Natural killer cell treated with Interleukin-12 subunit alpha and Interleukin-12 subunit beta and Interleukin-15 and Interleukin-18, amount 100 ng/mL, for 72 hours (primary cell): Measurements from ENCODE around the gene JAKMIP3. TPM values are rescaled to one million over a fixed set of nuclear protein-coding genes. Genes with fewer than 3 reads are reported as not detected.
A peak's percentile ranks its signal among the peaks of the same experiment; 100 is the strongest.

Experiments used
- ATAC-seq, 2 donors: fragments of 150-1000 bp; cut with Tn5 transposase in 1 of 2; sonication (Bioruptor Pico), chemical (Tn5 transposase) in 1 of 2; 2 replicates each; pipeline ENCODE4 v1.10.0; 2021
- DNase-seq: peaks from one replicate; pipeline ENCODE4 v3.0.0; 2022; ENCODE audit warnings: low spot score
- H3K27ac Mint-ChIP-seq, 2 donors: 1 replicate in 1 of 2; 2 replicates in 1 of 2; pipeline ENCODE4 v1.8.0; 2022; ENCODE audit warnings: mixed read lengths in 2 of 2, mild to moderate bottlenecking in 1 of 2, moderate library complexity in 1 of 2
- H3K27me3 Mint-ChIP-seq, 2 donors: 1 replicate in 1 of 2; 2 replicates in 1 of 2; pipeline ENCODE4 v1.8.0; 2022; ENCODE audit warnings: mixed read lengths in 2 of 2
- H3K36me3 Mint-ChIP-seq: one replicate; pipeline ENCODE4 v1.8.0; 2022; ENCODE audit warnings: mixed read lengths
- H3K4me1 Mint-ChIP-seq, 2 donors: 1 replicate in 1 of 2; 2 replicates in 1 of 2; pipeline ENCODE4 v1.8.0; 2022; ENCODE audit warnings: low read depth in 2 of 2, mixed read lengths in 2 of 2, mild to moderate bottlenecking in 1 of 2
- H3K4me3 Mint-ChIP-seq: one replicate; pipeline ENCODE4 v1.8.0; 2022; ENCODE audit warnings: mixed read lengths
- H3K9me3 Mint-ChIP-seq: 2 replicates; pipeline ENCODE4 v1.8.0; 2022; ENCODE audit warnings: mixed read lengths
- total RNA-seq, 2 donors: library from RNA; stranded (reverse); gene quantifications; one replicate each; pipeline ENCODE4 v1.2.3, GENCODE V29; 2022

Gene JAKMIP3
- total RNA-seq, 2 donors from 2014 or later, result 0.05 TPM; not detected in 1

DNA sequence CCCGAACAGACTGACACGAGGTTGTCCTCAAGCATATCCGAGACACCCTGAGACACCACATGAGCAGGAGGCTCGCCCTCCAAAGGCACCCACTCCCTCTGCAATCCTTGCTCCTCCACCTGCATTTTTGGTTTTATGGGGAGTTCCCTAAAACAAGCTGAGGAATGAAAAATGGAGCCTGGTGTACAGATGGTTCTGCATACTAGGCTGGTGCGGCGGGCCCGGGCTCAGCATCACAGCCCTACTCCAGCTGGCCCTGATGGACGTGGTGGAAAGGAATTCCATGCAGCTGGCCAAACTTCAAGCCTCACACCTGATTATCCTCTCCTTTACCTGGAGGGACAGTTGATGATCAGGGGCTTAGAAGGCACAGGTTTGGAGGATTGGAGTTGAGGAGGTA lies 30.3 kb upstream of the JAKMIP3 start:
- Mint-ChIP-seq H3K36me3 (no peaks in the 10 kb centered on the region), H3K4me3 (no peak overlapping the region), H3K27me3 (peaks cover 36 to 50% of the 10 kb centered on the region in 2 donors), H3K9me3 (no peaks in the 10 kb centered on the region), H3K27ac (no peak overlapping the region), H3K4me1 (no peaks in the 10 kb centered on the region)
- DNase-seq (no peak), ATAC-seq (no peak)

DNA sequence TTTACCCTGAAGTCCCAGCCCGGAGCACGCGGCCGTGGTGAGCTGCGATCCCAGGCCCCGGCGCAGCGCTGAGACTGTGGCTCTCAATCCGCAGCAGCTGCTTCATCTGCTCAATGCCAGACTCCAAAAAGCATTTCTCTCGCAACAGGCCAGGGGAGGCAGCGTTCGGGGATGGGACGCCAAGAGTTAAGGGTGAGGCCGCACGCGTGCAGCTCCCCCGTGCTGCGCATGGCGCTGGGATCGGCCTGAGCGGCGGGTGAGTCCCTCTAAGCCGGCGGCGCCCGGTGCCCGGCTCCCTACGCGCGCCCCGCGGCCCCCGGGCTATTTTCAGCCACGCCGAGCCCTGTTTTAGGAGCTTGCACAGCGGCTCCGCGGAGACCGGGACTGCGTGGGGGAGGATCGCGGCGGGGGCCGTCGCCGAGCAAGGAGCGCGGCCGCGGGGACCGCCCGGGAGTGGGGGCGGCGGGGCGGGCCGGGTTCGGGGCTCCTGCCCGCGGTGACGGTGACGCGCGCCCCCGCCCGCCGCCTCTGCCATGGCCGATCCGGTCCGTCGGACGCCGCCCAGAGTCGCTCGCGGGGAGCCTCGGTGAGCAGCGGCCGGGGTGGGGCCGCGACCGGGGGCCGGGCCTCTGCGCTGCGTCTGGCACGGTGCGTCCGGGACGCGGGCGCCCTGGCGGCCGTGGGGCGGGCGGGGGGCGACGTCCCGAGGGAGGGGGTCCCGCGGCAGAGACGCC lies 29.4 kb upstream of the JAKMIP3 start:
- no peaks in the 10 kb centered on the region for H3K4me1 Mint-ChIP-seq
- no peaks in the 10 kb centered on the region for H3K36me3 Mint-ChIP-seq
- H3K4me3 Mint-ChIP-seq, result no peak overlapping the region
- no peak overlapping the region for H3K27ac Mint-ChIP-seq
- ATAC-seq, result no peak
- no peak for DNase-seq
- no peaks in the 10 kb centered on the region for H3K9me3 Mint-ChIP-seq
- peaks cover 30 to 49% of the 10 kb centered on the region in 2 donors for H3K27me3 Mint-ChIP-seq

DNA sequence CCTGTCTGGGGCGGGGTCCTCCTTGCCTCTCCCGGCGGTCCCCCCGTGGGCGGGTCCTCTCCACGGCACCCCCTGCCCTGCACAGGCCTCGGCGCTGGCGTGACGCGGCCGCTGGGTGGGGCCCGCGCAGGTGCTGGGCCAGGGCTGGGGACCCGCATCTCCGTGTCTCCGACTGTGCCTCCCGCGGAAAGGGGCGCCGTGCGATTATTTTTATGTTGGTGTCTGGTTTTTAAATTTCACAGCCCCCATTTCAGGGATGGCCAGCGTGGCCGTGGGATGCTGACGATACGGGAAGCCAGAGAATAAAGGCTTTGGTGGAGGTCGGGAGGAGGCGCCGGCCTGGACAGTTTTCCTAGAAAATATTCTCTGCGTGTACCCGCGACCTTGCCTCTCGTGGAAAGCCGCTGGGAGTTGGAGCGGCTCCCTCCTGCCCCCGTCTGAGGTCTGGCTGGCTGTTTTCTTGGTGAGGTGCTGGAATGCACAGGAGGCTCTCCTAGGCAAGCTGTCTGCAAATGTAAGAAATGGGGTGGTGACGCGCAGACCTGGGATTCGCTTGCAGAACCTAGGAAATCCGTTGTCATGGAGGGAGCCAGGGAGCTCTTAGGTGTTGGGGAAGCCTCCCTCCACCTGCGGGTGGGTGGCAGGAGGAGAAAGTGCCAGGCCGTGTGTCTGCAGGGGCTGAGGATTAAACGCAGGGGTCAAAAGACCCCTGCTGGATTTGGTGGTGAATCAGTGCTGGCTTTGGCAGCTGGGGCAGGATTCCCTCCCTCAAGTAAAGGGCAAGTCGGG lies 28.7 kb upstream of the JAKMIP3 start:
- Mint-ChIP-seq H3K4me3 (no peak overlapping the region), H3K27ac (no peak overlapping the region), H3K9me3 (no peaks in the 10 kb centered on the region), H3K27me3 (peaks cover 35 to 46% of the 10 kb centered on the region in 2 donors), H3K36me3 (no peaks in the 10 kb centered on the region), H3K4me1 (no peaks in the 10 kb centered on the region)
- ATAC-seq, result no peak
- no peak for DNase-seq

GRCh38 chr10:132037676-132037975 lies 28.1 kb upstream of the JAKMIP3 start:
- H3K4me3 Mint-ChIP-seq, result no peak overlapping the region
- H3K27me3 Mint-ChIP-seq, result peaks cover 40 to 51% of the 10 kb centered on the region in 2 donors
- DNase-seq (no peak), ATAC-seq (no peak)
- no peaks in the 10 kb centered on the region for H3K9me3 Mint-ChIP-seq
- H3K36me3 Mint-ChIP-seq, result no peaks in the 10 kb centered on the region
- H3K27ac Mint-ChIP-seq, result no peak overlapping the region
- no peaks in the 10 kb centered on the region for H3K4me1 Mint-ChIP-seq

DNA sequence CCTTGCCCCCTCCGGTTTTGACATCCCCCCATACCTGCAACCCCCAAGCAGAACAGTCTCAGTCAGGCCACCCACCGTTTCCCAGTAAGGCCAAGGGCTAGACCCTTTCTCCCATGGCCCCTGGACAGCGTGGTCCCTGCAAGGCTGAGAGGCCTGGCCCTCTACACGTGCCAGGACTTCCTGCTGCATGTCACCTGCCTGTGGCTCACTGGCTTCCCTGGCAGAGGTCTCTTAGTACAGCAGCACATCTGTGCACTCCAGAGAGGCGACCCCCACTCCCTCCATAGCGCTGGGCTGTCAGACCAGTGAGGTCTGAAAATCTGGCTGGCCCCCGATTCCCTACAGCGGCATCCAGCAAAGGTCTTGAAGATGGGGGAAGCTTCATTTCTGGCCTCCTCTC lies 26.4 kb upstream of the JAKMIP3 start:
- peaks cover 39 to 45% of the 10 kb centered on the region in 2 donors for H3K27me3 Mint-ChIP-seq
- no peak overlapping the region for H3K4me3 Mint-ChIP-seq
- no peaks in the 10 kb centered on the region for H3K36me3 Mint-ChIP-seq
- DNase-seq (no peak), ATAC-seq (peak in 1 of 2 donors; percentile 7)
- no peak overlapping the region for H3K27ac Mint-ChIP-seq
- no peaks in the 10 kb centered on the region for H3K4me1 Mint-ChIP-seq
- H3K9me3 Mint-ChIP-seq, result no peaks in the 10 kb centered on the region

DNA sequence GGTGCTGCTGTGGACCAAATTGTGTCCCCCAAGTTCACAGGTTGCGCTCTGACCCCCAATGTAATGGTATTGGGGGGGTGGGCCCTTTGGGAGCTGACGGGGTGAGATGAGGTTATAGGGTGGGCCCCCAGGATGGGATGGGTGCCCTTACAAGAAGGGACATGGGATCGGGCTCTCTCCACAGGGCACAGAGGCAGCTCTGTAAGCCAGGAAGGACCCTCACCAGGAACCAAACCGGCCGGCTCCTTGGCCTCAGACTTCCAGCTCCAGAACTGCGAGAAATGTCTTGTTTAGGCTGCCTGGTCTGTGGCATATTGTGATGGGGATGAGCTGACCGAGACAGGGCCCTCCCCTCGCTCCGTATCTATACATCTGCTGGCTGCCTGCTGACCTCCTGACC lies 25.7 kb upstream of the JAKMIP3 start:
- DNase-seq (no peak), ATAC-seq (no peak)
- H3K9me3 Mint-ChIP-seq, result no peaks in the 10 kb centered on the region
- H3K27ac Mint-ChIP-seq, result no peak overlapping the region
- no peak overlapping the region for H3K4me3 Mint-ChIP-seq
- no peaks in the 10 kb centered on the region for H3K4me1 Mint-ChIP-seq
- H3K27me3 Mint-ChIP-seq, result peaks cover 35 to 39% of the 10 kb centered on the region in 2 donors
- H3K36me3 Mint-ChIP-seq, result no peaks in the 10 kb centered on the region

GRCh38 chr10:132041340-132041739 lies 24.4 kb upstream of the JAKMIP3 start:
- no peaks in the 10 kb centered on the region for H3K9me3 Mint-ChIP-seq
- H3K27ac Mint-ChIP-seq, result no peak overlapping the region
- DNase-seq, result no peak
- peaks cover 31 to 34% of the 10 kb centered on the region in 2 donors for H3K27me3 Mint-ChIP-seq
- ATAC-seq, result no peak
- H3K4me3 Mint-ChIP-seq, result no peak overlapping the region
- no peaks in the 10 kb centered on the region for H3K4me1 Mint-ChIP-seq
- H3K36me3 Mint-ChIP-seq, result no peaks in the 10 kb centered on the region

GRCh38 chr10:132043861-132044695 lies 21.7 kb upstream of the JAKMIP3 start:
- H3K4me3 Mint-ChIP-seq, result no peak overlapping the region
- H3K27ac Mint-ChIP-seq, result no peak overlapping the region
- peaks cover 18 to 19% of the 10 kb centered on the region in 2 donors for H3K27me3 Mint-ChIP-seq
- no peaks in the 10 kb centered on the region for H3K4me1 Mint-ChIP-seq
- no peaks in the 10 kb centered on the region for H3K9me3 Mint-ChIP-seq
- ATAC-seq (no peak), DNase-seq (no peak)
- no peaks in the 10 kb centered on the region for H3K36me3 Mint-ChIP-seq

DNA sequence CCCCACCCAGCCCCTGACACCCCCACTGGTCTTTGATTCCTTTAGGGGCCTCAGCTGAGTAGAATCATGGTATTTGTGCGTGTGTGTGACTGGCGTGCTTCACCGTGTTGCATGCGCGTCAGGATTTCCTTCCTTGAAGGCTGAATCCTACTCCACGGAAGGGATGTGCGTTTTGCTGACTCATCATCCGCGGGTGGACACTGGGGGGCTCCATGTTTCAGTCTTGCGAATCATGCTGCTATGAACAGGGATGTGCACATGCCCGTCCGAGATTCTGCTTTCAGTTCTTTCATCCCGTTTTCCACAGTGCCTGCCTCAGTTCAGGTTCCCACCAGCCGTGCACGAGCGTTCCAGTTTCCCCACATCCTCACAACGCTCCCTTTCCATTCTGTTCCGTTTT lies 20.9 kb upstream of the JAKMIP3 start:
- Mint-ChIP-seq H3K9me3 (no peaks in the 10 kb centered on the region), H3K27ac (no peak overlapping the region), H3K36me3 (no peaks in the 10 kb centered on the region), H3K4me3 (no peak overlapping the region), H3K4me1 (no peaks in the 10 kb centered on the region), H3K27me3 (peaks cover 13 to 19% of the 10 kb centered on the region in 2 donors)
- DNase-seq (no peak), ATAC-seq (no peak)

- H3K27ac Mint-ChIP-seq, result no peak overlapping the region
- ATAC-seq (no peak), DNase-seq (no peak)
- no peak overlapping the region for H3K4me3 Mint-ChIP-seq
- no peaks in the 10 kb centered on the region for H3K4me1 Mint-ChIP-seq
- no peaks in the 10 kb centered on the region for H3K36me3 Mint-ChIP-seq
- peaks cover 16 to 19% of the 10 kb centered on the region in 2 donors for H3K27me3 Mint-ChIP-seq
- H3K9me3 Mint-ChIP-seq, result no peaks in the 10 kb centered on the region
Observed at GRCh38 chr10:132045324-132045723, 20.4 kb upstream of the JAKMIP3 start.

DNA sequence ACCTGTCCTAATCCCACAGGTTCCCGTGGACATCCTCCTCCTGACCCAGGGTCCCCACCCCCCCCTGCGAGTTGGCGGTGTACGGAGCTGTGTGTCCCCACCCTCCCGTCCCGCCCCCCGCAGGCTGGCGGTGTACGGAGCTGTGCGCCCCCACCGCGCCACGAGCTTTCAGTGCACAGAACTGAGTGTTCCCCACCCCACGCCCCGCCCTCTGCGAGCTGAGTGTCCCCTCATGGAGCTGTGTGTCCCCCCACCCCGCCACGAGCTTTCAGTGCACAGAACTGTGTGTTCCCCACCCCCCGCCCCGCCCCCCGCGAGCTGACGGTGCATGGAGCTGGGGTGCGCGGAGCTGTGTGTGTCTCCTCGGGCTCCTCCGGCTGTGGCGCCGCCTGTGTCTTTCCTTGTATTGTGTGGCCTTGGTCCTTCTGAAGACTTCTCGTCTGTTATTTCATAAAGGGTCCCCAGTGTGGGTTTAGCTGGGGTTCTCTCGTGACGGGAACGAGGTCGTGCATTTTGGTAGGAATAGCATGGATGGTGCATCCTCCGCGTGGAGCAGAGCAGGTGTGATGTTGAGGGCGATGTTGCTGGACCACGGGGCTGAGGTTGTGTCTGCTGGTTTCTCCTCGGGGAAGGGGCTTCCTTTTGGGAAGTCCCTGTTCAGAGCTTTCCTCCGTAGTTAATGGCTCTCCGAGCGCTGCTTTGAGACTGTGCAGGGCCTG lies 18.0 kb upstream of the JAKMIP3 start:
- Mint-ChIP-seq H3K4me3 (no peak overlapping the region), H3K27ac (no peak overlapping the region), H3K36me3 (peaks cover 7% of the 10 kb centered on the region), H3K27me3 (peaks cover 9 to 15% of the 10 kb centered on the region in 2 donors), H3K4me1 (no peaks in the 10 kb centered on the region), H3K9me3 (peaks cover 5% of the 10 kb centered on the region)
- DNase-seq, result no peak
- ATAC-seq, result peak; percentile 27 to 57

- Mint-ChIP-seq H3K9me3 (peaks cover 5% of the 10 kb centered on the region), H3K4me1 (no peaks in the 10 kb centered on the region), H3K4me3 (no peak overlapping the region), H3K36me3 (peaks cover 11% of the 10 kb centered on the region), H3K27me3 (peaks cover 9 to 15% of the 10 kb centered on the region in 2 donors), H3K27ac (no peak overlapping the region)
- DNase-seq, result no peak
- no peak for ATAC-seq
Observed at GRCh38 chr10:132048294-132048667, 17.5 kb upstream of the JAKMIP3 start.

DNA sequence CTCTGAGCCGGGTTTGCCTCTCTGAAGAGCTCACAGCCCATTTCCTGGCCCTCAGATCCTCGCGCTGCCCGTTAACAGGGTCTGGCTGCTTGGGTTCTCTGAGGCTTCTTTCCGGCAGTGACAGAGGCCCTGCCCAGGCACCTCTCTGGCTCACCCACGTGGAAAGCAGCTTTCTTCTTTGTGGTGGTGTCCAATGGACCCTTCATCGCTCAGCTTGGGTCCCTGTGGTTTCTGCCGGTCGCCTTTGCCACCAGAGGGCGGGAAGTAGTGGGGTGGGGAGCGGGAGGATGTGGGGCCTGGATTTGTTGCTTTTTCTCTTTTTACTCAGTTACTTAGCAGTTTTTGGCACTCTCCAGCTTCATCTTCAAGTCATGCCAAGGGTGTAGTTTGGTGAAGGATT lies 15.6 kb upstream of the JAKMIP3 start:
- H3K4me3 Mint-ChIP-seq, result no peak overlapping the region
- no peak overlapping the region for H3K27ac Mint-ChIP-seq
- no peak for DNase-seq
- H3K9me3 Mint-ChIP-seq, result peaks cover 5% of the 10 kb centered on the region
- H3K27me3 Mint-ChIP-seq, result peaks cover 4 to 12% of the 10 kb centered on the region in 2 donors
- no peaks in the 10 kb centered on the region for H3K4me1 Mint-ChIP-seq
- H3K36me3 Mint-ChIP-seq, result peaks cover 11% of the 10 kb centered on the region
- ATAC-seq, result no peak
